H9 (cell line): ENCODE measurements around the gene PPP1R12A. TPM values are rescaled to one million over a fixed set of nuclear protein-coding genes. Genes with fewer than 3 reads are reported as not detected.

ENCODE experiments used
- DNase-seq: peaks from one replicate; pipeline ENCODE4 v3.0.0-alpha.2; 2017
- H2AFZ ChIP-seq: one replicate; pipeline ENCODE4 v1.6.1; 2013; ENCODE audit warnings: mild to moderate bottlenecking, low read length, control low read depth, moderate library complexity
- H2AK5ac ChIP-seq: 2 replicates; pipeline ENCODE4 v1.6.1; 2013; ENCODE audit warnings: low read length, control low read depth, mixed read lengths; ENCODE audit not compliant: insufficient read length
- H2BK120ac ChIP-seq: one replicate; pipeline ENCODE4 v1.6.1; 2013; ENCODE audit warnings: low read depth, mild to moderate bottlenecking, low read length, control low read depth, inconsistent platforms; ENCODE audit not compliant: poor library complexity, severe bottlenecking
- H2BK12ac ChIP-seq: 2 replicates; pipeline ENCODE4 v1.6.1; 2013; ENCODE audit warnings: low read length, control low read depth, mixed read lengths, low read depth; ENCODE audit not compliant: insufficient read length
- H2BK15ac ChIP-seq: 2 replicates; pipeline ENCODE4 v1.6.1; 2013; ENCODE audit warnings: low read depth, low read length, control low read depth
- H2BK20ac ChIP-seq: one replicate; pipeline ENCODE4 v1.6.1; 2013; ENCODE audit warnings: low read depth, mild to moderate bottlenecking, low read length, control low read depth, inconsistent platforms; ENCODE audit not compliant: poor library complexity, severe bottlenecking
- H2BK5ac ChIP-seq: 2 replicates; pipeline ENCODE4 v1.6.1; 2013; ENCODE audit warnings: low read length, control low read depth, mixed read lengths; ENCODE audit not compliant: insufficient read length
- H3K14ac ChIP-seq: 2 replicates; pipeline ENCODE4 v1.6.1; 2013; ENCODE audit warnings: low read length, control low read depth; ENCODE audit not compliant: insufficient read depth
- H3K18ac ChIP-seq: 2 replicates; pipeline ENCODE4 v1.6.1; 2013; ENCODE audit warnings: low read depth, mild to moderate bottlenecking, mixed read lengths, low read length, control low read depth; ENCODE audit not compliant: insufficient read length
- H3K23ac ChIP-seq: 2 replicates; pipeline ENCODE4 v1.6.1; 2013; ENCODE audit warnings: low read length, control low read depth, mixed read lengths, low read depth; ENCODE audit not compliant: insufficient read length
- H3K23me2 ChIP-seq: 2 replicates; pipeline ENCODE4 v1.6.1; 2013; ENCODE audit warnings: low read depth, mild to moderate bottlenecking, mixed read lengths, low read length, control low read depth; ENCODE audit not compliant: insufficient read length, poor library complexity, severe bottlenecking
- H3K27ac ChIP-seq: 2 replicates; pipeline ENCODE4 v1.5.1; 2013; ENCODE audit warnings: low read length, control low read depth, mixed read lengths, low read depth; ENCODE audit not compliant: insufficient read length
- H3K27me3 ChIP-seq: 2 replicates; pipeline ENCODE4 v1.6.1; 2013; ENCODE audit warnings: low read length, control low read depth, inconsistent platforms; ENCODE audit not compliant: insufficient read depth
- H3K4ac ChIP-seq: 2 replicates; pipeline ENCODE4 v1.6.1; 2013; ENCODE audit warnings: low read depth, mild to moderate bottlenecking, control low read depth, inconsistent platforms, low read length, moderate library complexity
- H3K4me1 ChIP-seq: 2 replicates; pipeline ENCODE4 v1.6.1; 2013; ENCODE audit warnings: low read length, control low read depth, inconsistent platforms; ENCODE audit not compliant: insufficient read depth
- H3K4me2 ChIP-seq: 2 replicates; pipeline ENCODE4 v1.6.1; 2013; ENCODE audit warnings: low read length, control low read depth, mixed read lengths; ENCODE audit not compliant: insufficient read length, insufficient read depth
- H3K56ac ChIP-seq: 2 replicates; pipeline ENCODE4 v1.6.1; 2013; ENCODE audit warnings: low read depth, mild to moderate bottlenecking, mixed read lengths, low read length, control low read depth; ENCODE audit not compliant: insufficient read length
- H3K79me1 ChIP-seq: 2 replicates; pipeline ENCODE4 v1.6.1; 2013; ENCODE audit warnings: low read depth, mild to moderate bottlenecking, moderate library complexity, low read length, control low read depth, inconsistent platforms; ENCODE audit not compliant: insufficient read depth, poor library complexity, severe bottlenecking
- H3K79me2 ChIP-seq: 2 replicates; pipeline ENCODE4 v1.6.1; 2013; ENCODE audit warnings: low read length, control low read depth, inconsistent platforms; ENCODE audit not compliant: insufficient read depth
- H3K9ac ChIP-seq: 2 replicates; pipeline ENCODE4 v1.6.1; 2013; ENCODE audit warnings: low read length, control low read depth, mixed read lengths; ENCODE audit not compliant: insufficient read length; ENCODE audit errors: extremely low read depth
- H3K9me3 ChIP-seq: one replicate; pipeline ENCODE4 v1.6.1; 2013; ENCODE audit warnings: low read depth, low read length, inconsistent platforms; ENCODE audit not compliant: control insufficient read depth
- H3T11ph ChIP-seq: one replicate; pipeline ENCODE4 v1.6.1; 2013; ENCODE audit warnings: mild to moderate bottlenecking, low read length, control low read depth, inconsistent platforms
- H4K20me1 ChIP-seq: one replicate; pipeline ENCODE4 v1.6.1; 2013; ENCODE audit not compliant: control insufficient read depth, insufficient read length, insufficient read depth
- H4K5ac ChIP-seq: 2 replicates; pipeline ENCODE4 v1.6.1; 2013; ENCODE audit warnings: low read depth, mild to moderate bottlenecking, mixed read lengths, low read length, control low read depth; ENCODE audit not compliant: insufficient read length
- H4K8ac ChIP-seq: replicated peaks from 2 replicates; pipeline ENCODE4 v1.6.1; 2013; ENCODE audit warnings: low read length, control low read depth, mixed read lengths, low read depth; ENCODE audit not compliant: insufficient read length
- H4K91ac ChIP-seq: 2 replicates; pipeline ENCODE4 v1.6.1; 2013; ENCODE audit warnings: low read depth, mild to moderate bottlenecking, moderate library complexity, mixed read lengths, low read length, control low read depth; ENCODE audit not compliant: insufficient read length
- H3K27ac Mint-ChIP-seq, 3 experiments: 2 replicates in 2 of 3; 3 replicates in 1 of 3; pipeline ENCODE4 v1.8.0; 2020 to 2021; ENCODE audit warnings: mixed read lengths in 3 of 3, mild to moderate bottlenecking in 1 of 3, moderate library complexity in 1 of 3
- H3K27me3 Mint-ChIP-seq: 2 replicates; pipeline ENCODE4 v1.8.0; 2021; ENCODE audit warnings: low read depth, mild to moderate bottlenecking, moderate library complexity, mixed read lengths
- H3K36me3 Mint-ChIP-seq, 3 experiments: 2 replicates in 2 of 3; 3 replicates in 1 of 3; pipeline ENCODE4 v1.8.0; 2020 to 2021; ENCODE audit warnings: low read depth in 3 of 3, mixed read lengths in 3 of 3; ENCODE audit not compliant: insufficient read depth in 1 of 3
- H3K4me1 Mint-ChIP-seq, 2 experiments: 2 replicates each; pipeline ENCODE4 v1.8.0; 2020; ENCODE audit warnings: mixed read lengths in 2 of 2
- H3K4me3 Mint-ChIP-seq, 2 experiments: 2 replicates in 1 of 2; 3 replicates in 1 of 2; pipeline ENCODE4 v1.8.0; 2020 to 2021; ENCODE audit warnings: mild to moderate bottlenecking in 2 of 2, mixed read lengths in 2 of 2, moderate library complexity in 1 of 2
- H3K9me3 Mint-ChIP-seq, 2 experiments: 2 replicates in 1 of 2; 3 replicates in 1 of 2; pipeline ENCODE4 v1.8.0; 2020; ENCODE audit warnings: mild to moderate bottlenecking in 2 of 2, mixed read lengths in 2 of 2, moderate library complexity in 1 of 2
- CTCF ChIP-seq: fragments of 200-600 bp; sonication (generic); conservative IDR thresholded peaks from 3 replicates; pipeline ENCODE4 v1.8.0; 2021; ENCODE audit warnings: antibody characterized with exemption, mild to moderate bottlenecking
- WGBS: extraction: QIAGEN DNeasy Blood & Tissue Kit; methylation state at CpG from one replicate; pipeline ENCODE4 v1.1.7; 2013; ENCODE audit warnings: missing lambda C conversion rate, low lambda C conversion rate, mixed read lengths; ENCODE audit not compliant: insufficient read length; ENCODE audit errors: extremely low coverage; 5-methylcytosine and 5-hydroxymethylcytosine counted together
- total RNA-seq: library from RNA; stranded (reverse); gene quantifications from 2 replicates; pipeline ENCODE4 v1.2.1, GENCODE V29; 2021

PPP1R12A gene
- total RNA-seq, 1 experiment from 2014 or later: 93.5 TPM

- no peak overlapping the region for H2BK15ac ChIP-seq
- H3K27ac ChIP-seq: no peak overlapping the region
- H3K79me2 ChIP-seq: no peaks in the 10 kb centered on the region
- no peak overlapping the region for H2AFZ ChIP-seq
- no peak for TF ChIP-seq CTCF
- no peak overlapping the region for H4K5ac ChIP-seq
- H3K18ac ChIP-seq: no peak overlapping the region
- H3K9me3 ChIP-seq: no peaks in the 10 kb centered on the region
- H3K9me3 Mint-ChIP-seq: peaks cover 0 to 1% of the 10 kb centered on the region in 2 experiments; a peak in 1 of 5 replicates
- H3K27me3 ChIP-seq: no peaks in the 10 kb centered on the region
- H2BK12ac ChIP-seq: no peak overlapping the region
- H2AK5ac ChIP-seq: no peak overlapping the region
- no peak overlapping the region for H3K27ac Mint-ChIP-seq
- H3K79me1 ChIP-seq: no peaks in the 10 kb centered on the region
- H2BK120ac ChIP-seq: no peak overlapping the region
- no peak overlapping the region for H3T11ph ChIP-seq
- H3K23ac ChIP-seq: no peak overlapping the region
- no peaks in the 10 kb centered on the region for H3K36me3 Mint-ChIP-seq
- no peaks in the 10 kb centered on the region for H3K27me3 Mint-ChIP-seq
- H4K8ac ChIP-seq: no peak overlapping the region
- no peaks in the 10 kb centered on the region for H3K4me1 Mint-ChIP-seq
- no peaks in the 10 kb centered on the region for H3K23me2 ChIP-seq
- no peak overlapping the region for H2BK5ac ChIP-seq
- H4K91ac ChIP-seq: no peak overlapping the region
- H2BK20ac ChIP-seq: no peak overlapping the region
- no peak overlapping the region for H3K4ac ChIP-seq
- H3K4me1 ChIP-seq: no peaks in the 10 kb centered on the region
- H3K56ac ChIP-seq: no peak overlapping the region
- no peak overlapping the region for H3K9ac ChIP-seq
- H3K4me3 Mint-ChIP-seq: no peak overlapping the region
- H3K4me2 ChIP-seq: no peak overlapping the region
- H3K14ac ChIP-seq: no peak overlapping the region
- H4K20me1 ChIP-seq: no peaks in the 10 kb centered on the region
- WGBS: no CpG with 5 or more reads among the region's 1 CpG
- no peak for DNase-seq
Measured at GRCh38 chr12:79725987-79726386, 208.9 kb downstream of the PPP1R12A start.

Other genes starting within 250 kb of the PPP1R12A start
- gene PAWR, start 244.1 kb downstream of the PPP1R12A start, total RNA-seq: 176 and 190 TPM in 2 replicates
- gene OTOGL, start 164.4 kb upstream of the PPP1R12A start, total RNA-seq: 0.11 and 0.24 TPM in 2 replicates